ENCODE results near the gene PDZD2. TPM values are rescaled to one million over a fixed set of nuclear protein-coding genes. Genes with fewer than 3 reads are reported as not detected.

PDZD2 gene
- total RNA-seq, 1 donor from 2014 or later, result 6.7 TPM

DNA sequence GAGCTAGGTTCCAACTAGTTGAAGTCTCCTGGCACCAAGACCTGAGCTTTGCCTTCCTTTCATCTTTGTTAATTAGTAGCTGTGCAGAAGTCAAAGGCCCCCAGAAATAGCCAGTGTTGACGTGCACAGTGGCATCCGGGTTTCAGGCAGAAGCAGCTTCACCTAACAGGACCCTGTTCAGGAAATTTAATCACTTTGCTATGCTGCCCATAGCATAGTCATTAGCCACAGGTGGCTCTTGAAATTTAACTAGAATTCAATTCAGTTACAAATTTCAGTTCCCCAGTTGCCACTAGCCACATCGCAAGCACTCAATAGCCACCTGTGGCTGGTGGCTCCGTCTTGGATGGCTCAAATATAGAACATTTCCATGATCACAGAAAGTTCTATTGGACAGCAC, 356.1 kb downstream of the PDZD2 start:
- Histone ChIP-seq H3K4me3 (ENCODE audit: low read depth, low read length) (no peak overlapping the region), H3K27me3 (ENCODE audit: control insufficient read depth, insufficient read depth, low read length) (no peaks in the 10 kb centered on the region), H3K36me3 (ENCODE audit: control insufficient read depth, insufficient read depth, low read length) (no peaks in the 10 kb centered on the region)
- TF ChIP-seq, protein P1, sequence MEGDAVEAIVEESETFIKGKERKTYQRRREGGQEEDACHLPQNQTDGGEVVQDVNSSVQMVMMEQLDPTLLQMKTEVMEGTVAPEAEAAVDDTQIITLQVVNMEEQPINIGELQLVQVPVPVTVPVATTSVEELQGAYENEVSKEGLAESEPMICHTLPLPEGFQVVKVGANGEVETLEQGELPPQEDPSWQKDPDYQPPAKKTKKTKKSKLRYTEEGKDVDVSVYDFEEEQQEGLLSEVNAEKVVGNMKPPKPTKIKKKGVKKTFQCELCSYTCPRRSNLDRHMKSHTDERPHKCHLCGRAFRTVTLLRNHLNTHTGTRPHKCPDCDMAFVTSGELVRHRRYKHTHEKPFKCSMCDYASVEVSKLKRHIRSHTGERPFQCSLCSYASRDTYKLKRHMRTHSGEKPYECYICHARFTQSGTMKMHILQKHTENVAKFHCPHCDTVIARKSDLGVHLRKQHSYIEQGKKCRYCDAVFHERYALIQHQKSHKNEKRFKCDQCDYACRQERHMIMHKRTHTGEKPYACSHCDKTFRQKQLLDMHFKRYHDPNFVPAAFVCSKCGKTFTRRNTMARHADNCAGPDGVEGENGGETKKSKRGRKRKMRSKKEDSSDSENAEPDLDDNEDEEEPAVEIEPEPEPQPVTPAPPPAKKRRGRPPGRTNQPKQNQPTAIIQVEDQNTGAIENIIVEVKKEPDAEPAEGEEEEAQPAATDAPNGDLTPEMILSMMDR (IDR thresholded peaks at IDR 0.05; ENCODE audit: insufficient read depth, low read length, poor library complexity, severe bottlenecking), result no peak
- no peak for DNase-seq (ENCODE audit: low read depth)

DNA sequence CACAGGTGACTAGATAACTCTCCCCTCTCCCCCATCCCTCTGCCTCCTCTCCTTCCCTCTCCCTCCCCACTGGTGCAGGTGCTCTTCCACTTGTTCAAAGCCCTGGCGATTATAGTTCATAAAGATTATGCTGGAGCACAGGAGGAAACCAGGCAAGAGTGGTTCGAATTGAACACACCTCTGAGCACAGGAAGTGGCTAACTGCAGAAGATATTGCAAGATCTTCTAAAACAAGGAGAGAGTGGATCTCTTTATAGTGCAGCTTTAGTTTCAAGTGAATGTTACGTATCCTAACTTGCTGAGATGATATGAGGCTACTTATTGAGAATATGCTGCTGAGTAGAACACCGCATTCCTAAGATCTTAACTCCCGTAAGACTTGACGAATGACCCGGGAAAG, 356.8 kb downstream of the PDZD2 start:
- TF ChIP-seq, protein P1 (IDR thresholded peaks at IDR 0.05; ENCODE audit: insufficient read depth, low read length, poor library complexity, severe bottlenecking), result no peak
- Histone ChIP-seq H3K27me3 (ENCODE audit: control insufficient read depth, insufficient read depth, low read length) (no peaks in the 10 kb centered on the region), H3K4me3 (ENCODE audit: low read depth, low read length) (no peak overlapping the region), H3K36me3 (ENCODE audit: control insufficient read depth, insufficient read depth, low read length) (no peaks in the 10 kb centered on the region)
- no peak for DNase-seq (ENCODE audit: low read depth)

GRCh38 chr5:31996909-31997308, 358.0 kb downstream of the PDZD2 start:
- no peak overlapping the region for H3K4me3 ChIP-seq (ENCODE audit: low read depth, low read length)
- TF ChIP-seq, protein P1 (IDR thresholded peaks at IDR 0.05; ENCODE audit: insufficient read depth, low read length, poor library complexity, severe bottlenecking), result no peak
- no peaks in the 10 kb centered on the region for H3K27me3 ChIP-seq (ENCODE audit: control insufficient read depth, insufficient read depth, low read length)
- no peak for DNase-seq (ENCODE audit: low read depth)
- no peaks in the 10 kb centered on the region for H3K36me3 ChIP-seq (ENCODE audit: control insufficient read depth, insufficient read depth, low read length)

- Histone ChIP-seq H3K4me3 (ENCODE audit: low read depth, low read length) (no peak overlapping the region), H3K36me3 (ENCODE audit: control insufficient read depth, insufficient read depth, low read length) (no peaks in the 10 kb centered on the region), H3K27me3 (ENCODE audit: control insufficient read depth, insufficient read depth, low read length) (no peaks in the 10 kb centered on the region)
- DNase-seq (ENCODE audit: low read depth), result no peak
- TF ChIP-seq, protein P1 (IDR thresholded peaks at IDR 0.05; ENCODE audit: insufficient read depth, low read length, poor library complexity, severe bottlenecking), result no peak
Observed at GRCh38 chr5:31999470-31999869, 360.5 kb downstream of the PDZD2 start.

DNA sequence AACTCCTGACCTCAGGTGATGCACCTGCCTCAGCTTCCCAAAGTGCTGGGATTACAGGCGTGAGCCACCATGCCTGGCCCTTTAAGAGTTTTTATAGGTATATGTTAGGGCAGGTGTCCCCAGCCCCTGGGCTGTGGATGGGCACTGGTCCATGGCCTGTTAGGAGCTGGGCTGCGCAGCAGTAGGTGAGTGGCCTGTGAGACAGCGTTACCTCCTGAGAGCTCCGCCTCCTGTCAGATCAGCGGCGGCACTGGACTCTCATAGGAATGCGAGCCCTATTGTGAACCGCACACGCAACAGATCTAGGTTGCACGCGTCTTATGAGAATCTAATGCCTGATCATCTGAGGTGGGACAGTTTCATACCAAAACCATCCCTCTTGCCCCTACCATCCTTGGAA, 361.8 kb downstream of the PDZD2 start:
- no peak overlapping the region for H3K4me3 ChIP-seq (ENCODE audit: low read depth, low read length)
- H3K27me3 ChIP-seq (ENCODE audit: control insufficient read depth, insufficient read depth, low read length), result no peaks in the 10 kb centered on the region
- TF ChIP-seq, protein P1 (IDR thresholded peaks at IDR 0.05; ENCODE audit: insufficient read depth, low read length, poor library complexity, severe bottlenecking), result no peak
- no peak for DNase-seq (ENCODE audit: low read depth)
- no peaks in the 10 kb centered on the region for H3K36me3 ChIP-seq (ENCODE audit: control insufficient read depth, insufficient read depth, low read length)

DNA sequence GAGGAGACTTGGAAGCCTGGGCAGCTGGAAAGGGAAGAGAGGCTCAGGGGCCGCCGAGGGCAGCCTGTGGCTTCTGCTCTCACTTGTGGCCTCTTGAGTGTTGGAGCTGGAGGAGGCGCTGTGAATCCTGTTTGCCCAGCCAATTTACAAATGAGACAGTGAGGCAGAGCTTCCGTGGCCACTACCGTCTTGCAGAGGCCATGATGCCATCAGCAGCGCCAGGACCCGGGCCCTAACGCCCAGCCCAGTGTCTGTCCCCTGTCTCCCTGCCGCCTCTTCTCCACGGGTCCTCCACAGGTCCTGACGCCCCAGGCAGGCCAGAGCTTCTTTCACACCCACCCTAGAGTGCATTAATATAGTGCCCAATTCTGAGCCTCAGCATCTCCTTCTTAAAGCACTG, 362.4 kb downstream of the PDZD2 start:
- Histone ChIP-seq H3K4me3 (ENCODE audit: low read depth, low read length) (no peak overlapping the region), H3K27me3 (ENCODE audit: control insufficient read depth, insufficient read depth, low read length) (no peaks in the 10 kb centered on the region), H3K36me3 (ENCODE audit: control insufficient read depth, insufficient read depth, low read length) (no peaks in the 10 kb centered on the region)
- DNase-seq (ENCODE audit: low read depth), result no peak
- TF ChIP-seq, protein P1 (IDR thresholded peaks at IDR 0.05; ENCODE audit: insufficient read depth, low read length, poor library complexity, severe bottlenecking), result no peak

All from kidney epithelial cell (primary cell).